ENCODE measurements around the gene TOMM7.
"Not testable (repeated sequence)": the region's sequence is repeated elsewhere in the genome, so short reads cannot be mapped to it uniquely, and the experiment has no call there.

TOMM7 gene

DNA sequence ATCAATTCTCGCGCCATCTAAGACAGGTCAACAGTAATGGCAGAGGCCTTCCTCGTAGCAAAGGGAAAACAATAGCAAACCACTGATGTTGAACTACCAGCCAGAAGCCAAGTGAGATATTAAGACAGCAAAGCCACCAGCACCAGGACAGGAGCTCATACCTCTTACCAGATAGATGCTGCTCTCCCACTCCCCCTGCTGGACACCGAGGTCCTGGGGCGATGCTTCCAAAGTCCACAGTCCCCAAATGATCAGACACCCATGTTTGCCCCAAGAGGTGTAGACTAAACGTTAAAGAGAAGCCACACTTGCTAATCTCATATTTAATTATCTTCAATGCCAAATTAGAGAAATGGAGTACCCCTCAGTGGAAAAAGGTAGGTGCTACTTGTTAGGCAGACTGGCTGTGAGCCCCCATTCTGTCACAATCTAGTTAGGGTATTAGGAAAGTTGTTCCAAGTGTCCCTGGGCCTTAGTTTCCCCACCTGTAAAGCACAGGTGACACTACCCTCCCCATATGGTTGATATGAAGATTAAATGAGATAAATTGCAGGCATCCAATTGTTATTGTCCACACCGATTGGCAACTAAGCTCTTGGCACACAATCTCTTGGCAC, 39.9 kb downstream of the TOMM7 start:
- DNase-seq, result peak; percentile 67 to 73

DNA sequence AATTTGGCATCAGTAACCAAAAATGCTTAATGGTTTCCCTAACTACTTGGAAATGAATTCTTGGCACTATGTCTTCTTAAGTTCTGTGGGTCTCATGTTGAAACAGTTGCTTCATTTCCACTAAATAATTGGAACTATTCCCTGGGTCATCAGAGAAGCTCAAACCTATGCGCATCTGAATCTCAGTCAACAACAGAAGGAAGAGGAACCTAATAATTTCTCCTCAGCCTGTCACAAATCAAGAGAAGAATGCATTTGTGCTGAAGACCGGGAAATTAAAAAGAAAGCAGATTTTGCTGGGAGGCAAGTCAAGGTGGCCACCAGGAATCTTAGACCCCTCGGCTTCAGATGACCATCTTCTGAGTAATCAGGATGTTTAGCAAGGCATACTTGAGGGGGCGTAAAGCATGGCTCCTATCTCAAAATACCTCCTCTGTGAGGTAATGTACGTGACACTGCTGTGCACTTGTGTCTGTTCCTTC, 41.4 kb downstream of the TOMM7 start:
- DNase-seq, result no peak

DNA sequence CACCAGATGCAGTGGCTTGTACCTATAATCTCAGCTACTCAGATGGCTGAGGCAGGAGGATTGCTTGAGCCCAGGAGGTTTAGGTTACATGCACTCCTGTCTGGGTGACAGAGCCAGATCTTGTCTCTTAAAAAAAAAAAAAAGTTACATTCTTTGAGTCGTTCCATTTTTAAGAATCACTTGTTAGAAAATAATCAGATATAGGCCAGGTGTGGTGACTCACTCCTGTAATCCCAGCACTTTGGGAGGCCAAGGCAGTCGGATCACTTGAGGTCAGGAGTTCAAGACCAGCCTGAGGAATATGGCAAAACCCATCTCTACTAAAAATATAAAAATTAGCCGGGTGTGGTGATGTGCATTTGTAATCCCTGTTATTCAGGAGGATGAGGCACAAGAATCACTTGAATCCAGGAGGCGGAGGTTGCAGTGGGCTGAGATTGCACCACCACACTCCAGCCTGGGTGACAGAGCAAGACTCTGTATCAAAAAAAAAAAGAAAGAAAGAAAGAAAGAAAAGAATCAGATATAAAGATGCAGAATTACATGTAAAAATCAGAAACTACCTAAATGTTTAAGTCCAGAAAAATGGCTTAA, 42.8 kb downstream of the TOMM7 start:
- DNase-seq, result not testable (repeated sequence)

DNA sequence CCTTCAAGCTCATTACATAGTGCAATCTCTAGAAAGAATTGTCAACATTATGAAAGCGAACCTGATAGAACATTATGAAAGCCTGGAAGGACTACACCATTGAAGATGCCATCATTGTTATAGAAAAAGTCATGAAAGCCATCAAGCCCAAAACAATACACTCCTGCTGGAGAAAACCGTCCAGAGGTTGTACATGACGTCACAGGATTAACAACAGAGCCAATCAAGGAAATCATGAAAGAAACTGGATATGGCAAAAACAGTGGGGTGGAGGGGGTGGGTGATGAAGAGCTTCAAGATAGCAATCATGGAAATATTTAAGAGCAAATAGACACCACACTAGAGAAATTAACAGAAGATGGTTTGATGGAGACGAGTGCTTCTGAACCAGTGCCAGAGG, 45.7 kb downstream of the TOMM7 start:
- DNase-seq, result no peak

DNA sequence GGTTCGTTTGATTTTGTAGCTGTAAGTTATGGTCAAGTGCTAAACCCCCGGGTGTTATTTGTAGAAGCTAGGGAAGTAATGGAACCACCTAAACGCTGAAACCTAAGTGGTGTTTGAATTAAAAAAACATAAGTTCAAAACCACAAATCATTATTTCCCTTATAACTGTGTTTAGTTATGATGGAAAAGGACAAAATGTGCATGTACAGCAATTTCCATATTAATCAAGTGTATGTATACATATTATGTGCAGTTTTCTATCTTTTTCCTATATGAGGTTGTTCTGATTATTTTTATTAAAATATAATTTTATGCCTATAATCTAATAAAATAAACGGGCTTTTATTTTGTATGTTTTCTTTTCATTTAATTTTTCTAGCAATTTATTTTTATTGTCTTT, 49.8 kb downstream of the TOMM7 start:
- no peak for DNase-seq

DNA sequence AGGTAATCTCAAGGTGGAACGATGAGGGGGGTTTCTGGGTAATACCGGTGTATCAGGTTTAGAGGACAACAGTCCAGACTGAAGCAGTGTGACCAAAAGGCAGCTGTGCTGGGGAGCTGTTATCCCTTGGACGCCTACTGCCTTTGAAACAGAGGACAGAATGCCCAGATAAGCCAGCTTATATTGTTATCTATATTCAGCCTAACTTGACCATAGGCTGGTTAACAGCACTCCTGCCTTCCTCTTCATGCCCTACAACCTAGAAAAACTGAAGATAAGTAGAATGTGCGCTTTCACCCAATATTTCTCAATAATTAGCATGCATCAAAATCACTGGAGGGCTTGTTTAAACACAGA, 50.8 kb downstream of the TOMM7 start:
- no peak for DNase-seq

DNA sequence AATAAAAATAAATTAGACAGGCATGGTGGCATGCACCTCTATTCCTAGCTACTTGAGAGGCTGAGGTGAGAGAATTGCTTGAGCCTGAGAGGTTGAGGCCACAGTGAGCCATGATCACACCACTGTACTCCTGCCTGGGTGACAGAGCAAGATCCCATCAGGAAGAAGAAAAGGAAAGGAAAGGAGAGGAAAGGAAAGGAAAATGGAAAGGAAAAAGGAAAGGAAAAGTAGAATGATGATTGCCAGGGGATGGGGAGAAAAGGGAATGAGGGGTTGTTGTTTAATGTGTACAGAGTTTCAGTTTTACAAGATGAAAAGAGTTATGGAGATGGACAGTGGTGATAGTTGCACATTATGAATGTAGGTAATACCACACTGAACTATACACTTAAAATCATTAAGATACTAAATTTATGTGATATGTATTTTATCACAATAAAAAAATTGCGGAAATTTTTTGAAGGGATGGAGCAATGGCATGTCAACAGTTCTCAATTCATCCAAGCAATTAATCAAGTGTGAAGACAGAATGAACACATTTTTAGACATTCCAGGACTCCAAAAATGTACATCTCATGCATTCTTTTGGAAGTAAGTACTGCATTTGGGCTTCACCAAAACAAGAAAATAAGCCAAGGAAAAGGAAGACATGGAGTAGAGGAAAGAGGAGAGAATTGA, 51.3 kb downstream of the TOMM7 start:
- DNase-seq, result no peak

DNA sequence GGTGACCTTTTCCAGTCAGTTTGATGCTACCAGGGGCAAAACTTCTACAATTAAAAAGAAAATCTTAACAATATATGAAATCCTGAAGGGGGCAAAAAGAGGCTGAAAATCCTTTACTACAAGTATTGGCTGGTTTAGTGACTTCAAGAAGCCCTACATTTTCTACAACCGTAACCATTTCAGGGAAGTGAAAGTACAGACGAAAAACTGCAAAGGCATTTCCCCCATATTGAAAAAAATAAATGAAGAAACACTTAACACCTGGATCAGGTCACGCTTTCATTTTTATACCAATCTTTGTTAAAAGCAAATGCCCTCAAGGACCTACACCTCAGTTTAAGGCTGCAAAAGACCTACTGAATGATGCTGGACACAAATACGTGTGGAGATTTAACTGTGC, 57.0 kb downstream of the TOMM7 start:
- no peak for DNase-seq
